Activated CD4-positive, alpha-beta T cell treated with anti-CD3 and anti-CD28 coated beads for 48 hours (primary cell): ENCODE results near the gene RAC3.

ENCODE experiments used
- DNase-seq: peaks from one replicate; pipeline ENCODE4 v3.0.0-alpha.2; 2020

Gene RAC3

GRCh38 chr17:82058230-82058854 is 26.9 kb downstream of the RAC3 start:
- DNase-seq, result no peak

- no peak for DNase-seq
These were observed 27.4 kb downstream of the RAC3 start for GRCh38 chr17:82058855-82059249.

DNA sequence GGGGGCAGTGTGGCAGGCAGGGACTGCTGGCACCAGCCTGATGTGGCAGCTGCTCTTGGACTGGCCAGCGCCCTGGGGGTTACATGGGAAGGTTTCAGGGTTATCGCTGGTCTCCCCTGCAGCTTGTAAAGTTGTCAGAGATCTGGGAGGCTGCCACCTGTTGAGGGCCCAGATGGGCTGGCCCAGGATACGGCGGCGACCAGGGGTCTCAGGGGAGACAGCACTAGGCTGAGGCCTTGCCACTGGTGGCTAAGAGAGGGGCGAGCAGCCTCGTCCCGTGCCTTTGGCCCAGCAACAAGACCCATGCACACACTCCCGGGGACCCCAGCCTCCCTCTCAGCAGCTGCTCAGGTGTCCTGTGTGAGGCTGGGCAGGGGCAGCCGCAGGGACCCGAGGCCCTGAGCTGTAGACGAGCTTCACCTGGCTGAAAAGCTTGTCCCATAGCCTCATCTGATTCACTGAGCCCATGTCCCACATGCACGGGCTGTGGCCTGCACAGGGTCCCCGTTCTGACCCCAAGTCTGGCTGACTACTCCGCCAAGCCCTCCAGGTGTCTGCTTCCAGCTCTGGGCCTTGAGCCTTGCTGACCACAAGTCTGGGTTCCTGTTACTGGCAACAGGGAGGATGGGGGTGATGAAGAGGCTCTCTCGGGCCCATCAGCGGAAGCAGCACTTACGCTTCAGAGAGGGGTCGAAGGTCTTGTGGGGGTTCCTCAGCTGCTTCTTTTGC is 28.0 kb downstream of the RAC3 start:
- DNase-seq, result no peak

DNA sequence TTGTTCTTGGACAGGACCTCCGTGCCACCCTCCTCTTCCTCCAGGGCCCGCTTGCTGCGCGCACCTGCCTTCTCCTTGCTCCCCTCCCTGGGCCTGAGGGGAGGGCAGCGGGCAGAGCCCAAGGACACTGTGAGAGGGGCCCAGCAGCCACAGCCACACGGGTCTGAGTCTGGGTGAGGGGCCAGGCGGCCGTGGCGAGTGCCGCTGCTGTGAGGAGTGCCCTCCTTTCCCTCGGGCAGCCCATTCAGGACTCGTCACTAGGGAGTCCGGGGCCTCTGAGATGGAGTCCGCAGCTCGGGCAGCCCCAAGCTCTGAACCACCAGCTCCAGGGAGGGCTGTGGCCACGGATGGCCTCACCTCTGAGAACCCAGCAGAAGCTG is 28.5 kb downstream of the RAC3 start:
- no peak for DNase-seq

- DNase-seq, result no peak
These were observed 29.1 kb downstream of the RAC3 start for GRCh38 chr17:82060614-82061013.

DNA sequence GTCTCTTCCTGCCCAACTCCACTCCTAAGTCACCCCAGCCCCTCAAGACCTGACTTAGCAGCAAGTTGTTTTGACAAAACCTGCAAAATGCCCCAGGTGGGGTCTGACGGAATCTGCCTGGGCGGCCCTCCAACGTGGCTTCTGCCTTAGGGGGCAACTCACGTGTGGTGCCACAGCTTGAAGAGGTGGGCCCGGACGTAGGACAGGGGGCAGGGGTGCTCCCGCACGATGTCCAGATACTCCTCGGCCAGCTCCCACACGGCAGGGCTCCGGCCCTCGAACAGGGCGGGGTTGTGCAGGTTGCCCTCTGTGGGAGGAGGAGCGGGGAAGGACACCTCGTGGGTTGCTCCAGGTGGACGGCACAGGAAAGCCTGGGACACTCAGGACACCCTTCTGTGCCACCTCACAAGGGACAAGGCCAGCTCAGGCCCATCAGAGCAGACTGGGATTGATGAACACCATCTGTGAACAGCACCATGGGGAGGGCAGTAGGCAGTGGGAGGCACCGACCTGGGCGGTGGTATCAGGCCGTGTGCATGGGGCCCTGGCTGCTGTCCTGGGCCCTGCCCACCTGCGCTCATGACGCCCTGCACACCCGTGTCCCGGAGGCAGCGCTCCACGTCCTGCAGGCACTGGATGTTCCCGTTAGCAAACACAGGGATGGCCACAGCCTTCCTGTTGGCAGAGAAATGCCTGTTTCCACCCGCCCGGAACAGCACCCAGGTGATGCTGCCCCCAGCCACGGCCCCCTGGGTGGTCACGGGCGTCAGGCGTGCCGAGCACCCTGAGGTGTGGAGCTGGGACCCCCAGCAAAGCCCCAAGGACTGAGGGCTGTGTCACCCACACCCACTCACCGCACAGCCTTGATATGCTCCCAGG is 29.8 kb downstream of the RAC3 start:
- DNase-seq, result no peak

DNA sequence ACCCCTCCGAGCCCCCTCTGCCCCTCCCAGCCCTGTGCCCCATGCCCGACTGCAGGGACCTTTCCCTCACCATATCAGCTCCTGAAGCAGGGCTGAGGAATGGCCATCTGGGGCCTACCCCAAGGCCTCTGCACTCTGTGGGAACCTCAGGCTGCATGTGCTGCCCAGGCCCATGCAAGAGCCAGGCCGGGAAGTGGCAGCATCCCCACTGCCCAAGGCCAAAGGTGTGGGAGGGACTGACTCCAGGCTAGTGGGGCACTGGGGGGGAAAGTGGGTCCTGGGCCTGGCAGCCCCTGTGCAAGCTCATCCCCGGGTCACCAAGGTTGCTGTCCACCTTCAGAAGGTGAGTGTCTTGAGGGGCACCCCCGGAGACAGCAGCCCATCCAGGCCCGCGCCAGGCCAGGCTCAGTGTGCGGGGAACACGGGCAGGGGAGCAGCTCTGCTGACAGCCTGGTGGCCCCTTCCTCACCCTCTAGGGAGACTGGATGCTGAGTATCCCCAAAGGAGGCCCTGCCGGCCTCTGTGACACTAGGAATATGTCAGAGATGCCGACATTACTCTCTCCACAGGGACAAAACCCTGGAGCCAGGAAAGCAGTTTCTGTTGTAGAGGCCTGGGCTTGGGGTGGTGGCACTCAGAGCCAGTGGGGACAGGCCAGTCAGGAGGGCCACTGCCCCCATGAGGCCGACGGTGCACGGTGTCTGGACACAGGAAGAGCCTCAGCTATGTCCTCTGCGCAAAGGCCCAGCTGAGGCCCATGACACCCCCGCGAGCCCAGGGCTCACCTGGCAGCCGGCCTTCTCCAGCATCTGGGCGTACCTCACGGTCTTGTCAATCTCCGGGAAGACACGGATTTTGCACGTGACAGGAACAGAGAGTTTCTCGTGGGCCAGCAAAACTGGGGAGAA is 30.9 kb downstream of the RAC3 start:
- DNase-seq, result no peak

DNA sequence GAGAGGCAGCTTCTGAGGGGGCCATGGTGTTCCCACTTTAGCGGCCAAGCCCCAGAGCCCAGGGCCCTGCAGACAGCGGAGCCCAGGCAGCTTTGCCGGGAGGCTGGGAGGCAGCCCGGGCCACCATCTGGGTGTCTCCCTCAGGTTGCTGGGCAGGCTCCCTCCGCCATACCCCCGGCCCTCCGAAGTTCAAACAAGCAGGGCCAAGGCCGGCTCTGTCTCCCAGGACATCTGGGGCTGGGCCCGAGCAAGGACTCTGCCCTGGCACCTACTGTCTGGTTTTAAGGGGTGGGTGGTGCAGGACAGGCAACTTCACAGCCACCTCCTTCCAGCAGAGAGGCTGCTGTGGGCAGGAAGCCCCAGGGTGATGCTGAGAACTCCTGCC is 31.5 kb downstream of the RAC3 start:
- no peak for DNase-seq

DNA sequence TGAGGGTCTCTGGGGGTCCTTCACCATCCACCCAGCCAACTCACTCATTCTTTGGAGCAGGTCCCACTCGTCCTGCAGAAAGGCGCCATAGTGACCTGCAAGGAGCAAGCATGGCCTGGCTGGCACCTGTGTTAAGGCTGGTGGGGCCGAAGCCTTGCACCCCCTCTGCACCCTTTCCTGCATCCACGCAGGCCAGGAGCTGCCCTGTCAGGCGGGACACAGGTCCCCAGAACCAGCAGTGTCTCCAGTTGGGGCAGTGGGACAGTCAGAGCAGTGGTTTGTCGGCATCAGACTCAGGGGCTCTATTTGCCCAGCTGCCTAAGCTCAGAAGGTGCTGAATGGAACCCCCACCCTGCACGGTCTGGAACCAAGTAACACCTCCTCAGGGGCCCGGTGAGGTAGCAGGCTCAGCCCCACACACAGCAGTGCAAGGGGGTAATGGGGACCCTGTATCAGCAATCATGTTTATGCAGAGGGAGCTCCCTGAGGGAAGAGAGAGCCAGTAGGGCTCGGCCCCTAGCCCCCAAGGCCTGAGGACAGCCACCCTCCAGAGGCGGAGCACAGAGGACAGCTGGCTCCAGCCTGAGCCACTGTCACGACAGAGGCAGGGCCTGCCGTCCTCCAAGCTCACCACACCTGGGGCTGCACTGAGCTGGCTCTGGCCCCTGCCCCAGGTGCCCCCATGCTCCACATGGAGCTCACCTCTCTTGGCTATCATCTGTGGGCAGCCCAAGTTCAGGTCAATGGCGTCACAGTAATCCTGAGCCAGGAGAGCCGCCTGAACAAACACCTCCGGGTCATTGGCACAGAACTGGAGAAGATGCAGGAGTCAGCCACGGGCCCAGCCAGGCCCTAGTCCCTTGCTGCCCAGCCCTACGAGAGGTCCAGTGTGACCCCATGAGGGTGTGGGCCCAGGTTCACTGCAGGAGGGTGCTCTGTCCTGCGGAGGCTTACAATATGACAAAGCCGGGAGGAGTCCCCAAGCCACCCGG is 32.2 kb downstream of the RAC3 start:
- DNase-seq, result no peak

- DNase-seq, result no peak
These were observed 33.1 kb downstream of the RAC3 start for GRCh38 chr17:82064433-82065192.

- peak; percentile 49 for DNase-seq
These were observed 33.7 kb downstream of the RAC3 start for GRCh38 chr17:82065193-82065637.

DNA sequence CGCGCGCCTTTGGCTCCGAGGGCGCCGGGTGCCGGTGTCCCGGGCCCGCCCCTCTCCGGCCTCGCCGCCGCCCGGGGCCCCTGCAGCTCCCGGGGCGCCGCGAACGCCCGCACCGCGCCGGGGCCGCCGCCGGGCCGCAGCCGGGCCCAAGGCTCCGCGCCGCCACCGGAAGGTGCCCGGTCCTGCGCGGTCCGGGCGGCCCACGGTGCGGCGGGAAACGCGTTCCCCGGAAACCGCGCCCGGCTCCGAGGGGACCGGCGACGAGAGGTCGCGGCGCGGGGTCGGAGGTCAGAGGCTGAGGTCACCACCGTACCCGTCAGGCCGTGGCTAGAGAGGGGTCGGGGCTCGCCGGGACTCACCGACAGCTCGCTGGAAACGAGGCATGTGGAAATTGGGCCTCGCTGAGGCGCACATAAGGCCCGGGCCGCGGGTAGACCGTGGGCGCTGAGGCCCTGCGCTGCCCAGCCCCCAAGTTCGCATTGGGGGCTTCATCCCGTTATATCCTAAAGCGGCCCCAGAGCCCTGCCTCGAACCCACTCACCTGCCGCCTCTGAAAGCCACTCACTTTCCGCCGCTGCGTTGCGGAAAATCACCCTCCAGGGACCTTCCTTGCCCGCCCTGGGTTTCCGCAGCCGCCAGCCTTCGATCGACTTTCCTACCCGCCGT is 34.3 kb downstream of the RAC3 start, which contains the start of gene DUS1L:
Gene DUS1L (minus strand): TSS at position 167 of the 666 bp plus-strand sequence. CDS start 745 bp downstream, outside the sequence.
- peak; percentile 80 for DNase-seq

GRCh38 chr17:82070611-82071010 is 39.1 kb downstream of the RAC3 start:
- DNase-seq, result no peak

- no peak for DNase-seq
These were observed 41.3 kb downstream of the RAC3 start for GRCh38 chr17:82072827-82073226.

GRCh38 chr17:82073446-82073845 is 42.0 kb downstream of the RAC3 start:
- DNase-seq, result no peak

DNA sequence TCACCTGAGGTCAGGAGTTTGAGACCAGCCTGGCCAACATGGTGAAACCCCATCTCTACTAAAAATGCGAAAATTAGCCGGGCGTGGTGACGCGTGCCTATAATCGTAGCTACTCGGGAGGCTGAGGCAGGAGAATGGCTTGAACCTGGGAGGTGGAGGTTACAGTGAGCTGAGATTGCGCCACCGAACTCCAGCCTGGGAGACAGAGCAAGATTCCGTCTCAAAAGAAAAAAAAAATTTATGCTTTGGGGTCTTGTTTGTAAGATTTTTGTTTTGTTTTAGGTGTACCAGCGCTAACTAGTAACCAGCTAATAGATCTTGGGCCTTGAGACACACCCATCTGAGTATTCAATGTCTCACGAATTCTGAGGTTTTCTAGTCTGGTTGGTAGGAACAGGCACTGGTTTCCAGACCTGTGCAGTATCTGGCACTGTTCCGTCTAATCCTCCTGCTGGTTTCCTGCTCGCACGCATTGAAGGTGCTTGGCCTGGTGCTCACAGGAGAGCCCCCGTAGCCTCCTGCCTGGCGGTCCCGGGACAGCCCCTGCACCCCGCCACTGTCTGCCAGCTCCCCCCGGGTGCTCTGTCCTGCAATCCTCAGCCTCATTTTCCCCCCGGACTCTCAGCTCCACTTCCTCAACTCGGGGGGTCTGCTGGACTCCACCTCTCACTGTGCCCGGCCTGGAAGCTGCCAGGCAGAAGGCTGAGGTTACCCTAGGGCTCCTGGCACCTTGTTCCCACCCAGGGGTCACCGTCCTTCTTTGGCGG is 44.7 kb downstream of the RAC3 start:
- no peak for DNase-seq

- no peak for DNase-seq
These were observed 45.5 kb downstream of the RAC3 start for GRCh38 chr17:82076785-82077591.
